ENCODE measurements around the gene PRKCH.

The PRKCH gene

DNA sequence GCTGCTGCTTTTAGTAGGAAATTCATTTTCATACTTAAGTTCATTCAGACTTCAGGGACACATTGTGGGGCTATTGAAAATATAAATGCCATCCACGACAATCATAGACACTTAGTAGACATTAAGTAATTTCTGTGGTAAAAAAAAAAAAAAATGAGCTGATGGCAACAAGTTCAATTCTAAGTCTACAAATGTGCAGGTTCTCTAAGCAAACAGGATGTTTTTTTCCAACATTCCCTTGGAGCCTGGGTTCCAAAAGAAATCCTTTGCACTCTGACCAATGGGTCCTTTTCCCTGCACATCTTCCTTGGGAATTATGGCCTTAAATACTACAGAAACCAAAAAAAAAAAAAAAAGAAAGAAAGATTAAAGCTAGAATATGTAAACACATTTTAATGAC is 198.4 kb downstream of the PRKCH start:
- no peaks in the 10 kb centered on the region for H3K27me3 ChIP-seq (ENCODE audit: control insufficient read depth in 1 of 2, insufficient read depth in 1 of 2, low read length in 2 of 2)
- no peak overlapping the region for H3K4me3 ChIP-seq (ENCODE audit: insufficient read depth in 1 of 2, low read depth in 1 of 2, low read length in 2 of 2)
- no peak overlapping the region for H2BK5ac ChIP-seq (ENCODE audit: low read depth, low read length, poor library complexity, severe bottlenecking)
- no peak overlapping the region for H2AFZ ChIP-seq (ENCODE audit: low read depth, low read length)
- H2BK15ac ChIP-seq (ENCODE audit: low read depth, poor library complexity, severe bottlenecking) = no peak overlapping the region
- H3K27ac ChIP-seq (ENCODE audit: low read length, poor library complexity, severe bottlenecking) = no peak overlapping the region
- no peaks in the 10 kb centered on the region for H3K9me3 ChIP-seq (ENCODE audit: control insufficient read depth, low read length)
- no peak overlapping the region for H3K4me2 ChIP-seq (ENCODE audit: low read length, poor library complexity, severe bottlenecking)
- H3K36me3 ChIP-seq (ENCODE audit: control insufficient read depth in 1 of 2, insufficient read depth in 2 of 2, low read depth in 1 of 2, low read length in 2 of 2) = no peaks in the 10 kb centered on the region
- H4K91ac ChIP-seq (ENCODE audit: low read length) = no peak overlapping the region
- no peak overlapping the region for H4K8ac ChIP-seq (ENCODE audit: low read length)
- no peak overlapping the region for H3K4ac ChIP-seq (ENCODE audit: low read depth in 1 of 2, low read length in 2 of 2)
- WGBS = no CpG with 5 or more reads among the region's 1 CpG
- H3K14ac ChIP-seq (ENCODE audit: low read length in 2 of 2) = no peak overlapping the region
- H3K79me1 ChIP-seq (replicated peaks; ENCODE audit: low read length, poor library complexity, severe bottlenecking) = peaks cover 3% of the 10 kb centered on the region
- H3K23ac ChIP-seq (ENCODE audit: low read length in 2 of 2) = no peak overlapping the region
- no peak overlapping the region for H3K18ac ChIP-seq (ENCODE audit: low read depth in 1 of 2, low read length in 2 of 2)
- H3K9ac ChIP-seq (ENCODE audit: low read length) = no peak overlapping the region
- H2AK5ac ChIP-seq (ENCODE audit: low read length, severe bottlenecking) = no peak overlapping the region
- no peak for DNase-seq
- H2BK120ac ChIP-seq (ENCODE audit: low read depth, low read length) = no peak overlapping the region
- H3K4me1 ChIP-seq (ENCODE audit: control insufficient read depth, insufficient read depth, low read depth, low read length) = peaks cover 10% of the 10 kb centered on the region
- no peak overlapping the region for H2BK12ac ChIP-seq (ENCODE audit: low read length in 2 of 2)

DNA sequence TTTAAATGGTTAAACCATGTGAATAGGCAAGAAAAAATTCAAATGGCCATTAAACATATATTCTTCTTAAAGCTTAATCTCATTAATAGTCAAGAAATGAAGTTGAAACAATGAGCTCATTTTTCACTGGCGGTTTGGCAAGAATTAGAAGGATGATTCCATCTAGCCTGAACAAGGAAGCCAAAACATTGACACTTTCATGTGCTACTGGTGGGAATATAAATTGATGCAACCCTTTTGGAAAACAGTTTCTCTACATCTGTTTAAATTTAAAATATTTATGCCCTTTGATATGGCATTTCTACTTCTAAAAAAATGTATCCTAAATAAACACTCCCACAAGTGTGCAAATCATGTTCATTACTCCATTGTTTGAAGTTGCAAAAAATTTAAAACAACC is 199.2 kb downstream of the PRKCH start:
- H3K23ac ChIP-seq (ENCODE audit: low read length in 2 of 2) = no peak overlapping the region
- WGBS = no CpG with 5 or more reads among the region's 1 CpG
- peaks cover 16% of the 10 kb centered on the region for H3K4me1 ChIP-seq (ENCODE audit: control insufficient read depth, insufficient read depth, low read depth, low read length)
- H3K27ac ChIP-seq (ENCODE audit: low read length, poor library complexity, severe bottlenecking) = no peak overlapping the region
- no peak overlapping the region for H3K4me2 ChIP-seq (ENCODE audit: low read length, poor library complexity, severe bottlenecking)
- H3K4me3 ChIP-seq (ENCODE audit: insufficient read depth in 1 of 2, low read depth in 1 of 2, low read length in 2 of 2) = no peak overlapping the region
- no peak overlapping the region for H4K91ac ChIP-seq (ENCODE audit: low read length)
- no peak for DNase-seq
- no peak overlapping the region for H2BK12ac ChIP-seq (ENCODE audit: low read length in 2 of 2)
- H3K27me3 ChIP-seq (ENCODE audit: control insufficient read depth in 1 of 2, insufficient read depth in 1 of 2, low read length in 2 of 2) = no peaks in the 10 kb centered on the region
- H2BK5ac ChIP-seq (ENCODE audit: low read depth, low read length, poor library complexity, severe bottlenecking) = no peak overlapping the region
- H2AK5ac ChIP-seq (ENCODE audit: low read length, severe bottlenecking) = no peak overlapping the region
- H4K8ac ChIP-seq (ENCODE audit: low read length) = no peak overlapping the region
- no peak overlapping the region for H3K14ac ChIP-seq (ENCODE audit: low read length in 2 of 2)
- no peak overlapping the region for H2BK120ac ChIP-seq (ENCODE audit: low read depth, low read length)
- no peak overlapping the region for H3K4ac ChIP-seq (ENCODE audit: low read depth in 1 of 2, low read length in 2 of 2)
- H2AFZ ChIP-seq (ENCODE audit: low read depth, low read length) = no peak overlapping the region
- H3K79me1 ChIP-seq (replicated peaks; ENCODE audit: low read length, poor library complexity, severe bottlenecking) = peaks cover 3% of the 10 kb centered on the region
- no peak overlapping the region for H2BK15ac ChIP-seq (ENCODE audit: low read depth, poor library complexity, severe bottlenecking)
- H3K18ac ChIP-seq (ENCODE audit: low read depth in 1 of 2, low read length in 2 of 2) = no peak overlapping the region
- no peaks in the 10 kb centered on the region for H3K9me3 ChIP-seq (ENCODE audit: control insufficient read depth, low read length)
- H3K9ac ChIP-seq (ENCODE audit: low read length) = no peak overlapping the region
- no peaks in the 10 kb centered on the region for H3K36me3 ChIP-seq (ENCODE audit: control insufficient read depth in 1 of 2, insufficient read depth in 2 of 2, low read depth in 1 of 2, low read length in 2 of 2)

- Histone ChIP-seq H2BK120ac (ENCODE audit: low read depth, low read length) (no peak overlapping the region), H3K4me1 (ENCODE audit: control insufficient read depth, insufficient read depth, low read depth, low read length) (peaks cover 28% of the 10 kb centered on the region), H3K14ac (ENCODE audit: low read length in 2 of 2) (no peak overlapping the region), H2BK15ac (ENCODE audit: low read depth, poor library complexity, severe bottlenecking) (no peak overlapping the region), H2AK5ac (ENCODE audit: low read length, severe bottlenecking) (peak overlapping the region; percentile 76), H3K27ac (ENCODE audit: low read length, poor library complexity, severe bottlenecking) (no peak overlapping the region), H3K79me1 (replicated peaks; ENCODE audit: low read length, poor library complexity, severe bottlenecking) (peaks cover 7% of the 10 kb centered on the region), H3K4me3 (ENCODE audit: insufficient read depth in 1 of 2, low read depth in 1 of 2, low read length in 2 of 2) (no peak overlapping the region), H3K9ac (ENCODE audit: low read length) (no peak overlapping the region), H4K8ac (ENCODE audit: low read length) (no peak overlapping the region), H3K27me3 (ENCODE audit: control insufficient read depth in 1 of 2, insufficient read depth in 1 of 2, low read length in 2 of 2) (no peaks in the 10 kb centered on the region), H3K9me3 (ENCODE audit: control insufficient read depth, low read length) (no peaks in the 10 kb centered on the region), H3K36me3 (ENCODE audit: control insufficient read depth in 1 of 2, insufficient read depth in 2 of 2, low read depth in 1 of 2, low read length in 2 of 2) (no peaks in the 10 kb centered on the region), H3K18ac (ENCODE audit: low read depth in 1 of 2, low read length in 2 of 2) (no peak overlapping the region), H2BK12ac (ENCODE audit: low read length in 2 of 2) (no peak overlapping the region), H3K4ac (ENCODE audit: low read depth in 1 of 2, low read length in 2 of 2) (no peak overlapping the region), H2AFZ (ENCODE audit: low read depth, low read length) (no peak overlapping the region), H2BK5ac (ENCODE audit: low read depth, low read length, poor library complexity, severe bottlenecking) (no peak overlapping the region), H3K4me2 (ENCODE audit: low read length, poor library complexity, severe bottlenecking) (no peak overlapping the region), H3K23ac (ENCODE audit: low read length in 2 of 2) (no peak overlapping the region), H4K91ac (ENCODE audit: low read length) (no peak overlapping the region)
- no peak for DNase-seq
- WGBS = 60% methylated on average over 1 of the region's 1 CpG
These were observed 200.4 kb downstream of the PRKCH start for GRCh38 chr14:61521773-61522172.

DNA sequence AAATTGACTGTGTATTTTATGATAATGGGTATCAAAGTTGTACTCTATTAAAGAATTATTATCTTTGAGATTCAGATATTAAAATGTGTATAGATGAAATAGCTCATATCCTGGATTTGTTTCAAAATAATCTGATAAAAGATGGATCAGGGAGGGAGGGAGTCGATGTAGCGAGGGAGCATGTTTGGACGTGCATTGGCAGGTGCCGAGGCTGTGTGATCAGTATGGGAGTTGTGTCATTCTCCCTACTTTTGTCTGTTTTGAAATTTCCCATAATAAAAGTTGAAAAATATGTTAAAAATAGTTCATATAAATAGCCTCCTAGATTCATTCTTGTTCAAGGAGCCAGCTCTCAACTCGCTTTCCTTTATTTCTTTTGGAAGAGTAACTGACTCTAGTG is 202.4 kb downstream of the PRKCH start:
- Histone ChIP-seq H3K79me1 (replicated peaks; ENCODE audit: low read length, poor library complexity, severe bottlenecking) (peaks cover 10% of the 10 kb centered on the region), H3K9ac (ENCODE audit: low read length) (peak overlapping the region; percentile 47), H2BK15ac (ENCODE audit: low read depth, poor library complexity, severe bottlenecking) (no peak overlapping the region), H3K23ac (ENCODE audit: low read length in 2 of 2) (no peak overlapping the region), H2AK5ac (ENCODE audit: low read length, severe bottlenecking) (peak overlapping the region; percentile 87), H3K4me3 (ENCODE audit: insufficient read depth in 1 of 2, low read depth in 1 of 2, low read length in 2 of 2) (no peak overlapping the region), H3K27me3 (ENCODE audit: control insufficient read depth in 1 of 2, insufficient read depth in 1 of 2, low read length in 2 of 2) (no peaks in the 10 kb centered on the region), H3K4me2 (ENCODE audit: low read length, poor library complexity, severe bottlenecking) (no peak overlapping the region), H2BK12ac (ENCODE audit: low read length in 2 of 2) (no peak overlapping the region), H4K91ac (ENCODE audit: low read length) (no peak overlapping the region), H3K18ac (ENCODE audit: low read depth in 1 of 2, low read length in 2 of 2) (no peak overlapping the region), H3K14ac (ENCODE audit: low read length in 2 of 2) (no peak overlapping the region), H2BK5ac (ENCODE audit: low read depth, low read length, poor library complexity, severe bottlenecking) (peak overlapping the region; percentile 70), H2BK120ac (ENCODE audit: low read depth, low read length) (no peak overlapping the region), H2AFZ (ENCODE audit: low read depth, low read length) (no peak overlapping the region), H3K27ac (ENCODE audit: low read length, poor library complexity, severe bottlenecking) (peak overlapping the region; percentile 96), H3K4ac (ENCODE audit: low read depth in 1 of 2, low read length in 2 of 2) (no peak overlapping the region), H4K8ac (ENCODE audit: low read length) (no peak overlapping the region), H3K36me3 (ENCODE audit: control insufficient read depth in 1 of 2, insufficient read depth in 2 of 2, low read depth in 1 of 2, low read length in 2 of 2) (no peaks in the 10 kb centered on the region), H3K9me3 (ENCODE audit: control insufficient read depth, low read length) (no peaks in the 10 kb centered on the region), H3K4me1 (ENCODE audit: control insufficient read depth, insufficient read depth, low read depth, low read length) (peaks cover 34% of the 10 kb centered on the region)
- DNase-seq = no peak
- WGBS = 73% methylated on average over 4 of the region's 5 CpGs

Measured in mesenchymal stem cell (in vitro differentiated cells and primary cell).